Pancreas (tissue), 10 donors: ENCODE results near the gene FCAR. TPM values are rescaled to one million over a fixed set of nuclear protein-coding genes. Genes with fewer than 3 reads are reported as not detected.
"Not testable (repeated sequence)": the region's sequence is repeated elsewhere in the genome, so short reads cannot be mapped to it uniquely, and the experiment has no call there.

ENCODE experiments used
- ATAC-seq, 4 donors: fragments of 200-7000 bp; cut with Tn5 transposase; one replicate each; pipeline versions ENCODE4 v1.8.0 to v1.9.1; 2020; ENCODE audit warnings: mild to moderate bottlenecking in 4 of 4, moderate library complexity in 4 of 4
- DNase-seq, 6 donors: peaks; one replicate each; pipeline ENCODE4 v3.0.0-alpha.2; 2020
- FAIRE-seq: peaks from 2 replicates; lab custom pipeline; 2012; peaks lifted over from hg19 to GRCh38; lab: Jason Lieb, UNC
- H3K27ac ChIP-seq, 4 donors: fragments of 200-600 bp; sonication (generic); 1 replicate in 3 of 4; 2 replicates in 1 of 4; pipeline versions ENCODE4 v1.5.0 to v1.8.0; 2020
- H3K27me3 ChIP-seq, 4 donors: fragments of 200-600 bp; one replicate each; pipeline ENCODE4 v1.8.0; 2021
- H3K36me3 ChIP-seq, 3 donors: fragments of 200-600 bp; sonication (generic) in 1 of 3; one replicate each; pipeline versions ENCODE4 v1.5.0 to v1.8.0; 2020 to 2021
- H3K4me1 ChIP-seq, 3 donors: fragments of 200-600 bp; one replicate each; pipeline ENCODE4 v1.8.0; 2021
- H3K4me3 ChIP-seq, 4 donors: fragments of 200-600 bp; sonication (generic) in 2 of 4; one replicate each; pipeline versions ENCODE4 v1.5.0 to v1.8.0; 2020 to 2021
- H3K9me3 ChIP-seq, 4 donors: fragments of 200-600 bp; one replicate each; pipeline ENCODE4 v1.8.0; 2021
- WGBS, 2 donors: extraction: QIAGEN DNeasy Blood & Tissue Kit; methylation state at CpG; one replicate each; pipeline ENCODE4 v1.1.7; 2013; 5-methylcytosine and 5-hydroxymethylcytosine counted together
- intact Hi-C, 3 donors: fragments of 100-400 bp; cut with DNase I; formaldehyde crosslinking; loops; one replicate each; pipeline versions ENCODE4 v1.11.1 to v1.14.2; 2022
- polyA plus RNA-seq, 2 donors: library from polyadenylated mRNA; stranded (reverse); fragments of 200-250 nt; gene quantifications; one replicate each; pipeline ENCODE4 v1.2.3, GENCODE V29; 2013
- total RNA-seq, 6 donors: library from RNA; stranded (reverse); fragmentation: NEBNext Ultra II Directional in 4 of 6; extraction: Animal tissue kit (Norgen Biotek cat#: 25700) in 4 of 6; gene quantifications; one replicate each; pipeline versions ENCODE4 v1.2.1 to v1.2.4, GENCODE V29; 2021 to 2023
- TF ChIP-seq, protein P1 (sequence below), 4 donors: fragments of 200-600 bp; sonication (generic) in 3 of 4; IDR thresholded peaks; one replicate each; pipeline versions ENCODE4 v1.5.0 to v1.8.0; 2021; ENCODE audit warnings: antibody characterized with exemption in 4 of 4
- donor health status: healthy with polysubstance abuse.
- donor health status: DM: no; HTN: no; CAD: no; lungs with moderate emphysema.
- donor health status: DM: no; HTN: no; CAD: no.
- donor health status: control.
- donor health status: control.
- donor health status: Bipolar disorder and iron deficiency.
- donor health status: DM: yes; HTN: yes; CAD: no.
- donor health status: DM: no; HTN: no; CAD: no.
- donor health status: DM: no; HTN: no; CAD: no.
- donor health status: DM: yes; HTN: yes; CAD: no.

FCAR gene
- total and polyA plus RNA-seq, 8 donors = 0.07 to 0.64 (median 0.29) TPM; not detected in 5

GRCh38 chr19:54923276-54923675 is 49.2 kb downstream of the FCAR start:
- intact Hi-C loops = no loop called here
- Histone ChIP-seq H3K27me3 (no peaks in the 10 kb centered on the region), H3K9me3 (no peaks in the 10 kb centered on the region), H3K4me3 (no peak overlapping the region), H3K36me3 (no peaks in the 10 kb centered on the region), H3K27ac (no peak overlapping the region), H3K4me1 (no peaks in the 10 kb centered on the region)
- 46 to 68% methylated on average over 9 of the region's 9 CpGs for WGBS, 2 donors
- no peak for DNase-seq
- TF ChIP-seq, protein P1, sequence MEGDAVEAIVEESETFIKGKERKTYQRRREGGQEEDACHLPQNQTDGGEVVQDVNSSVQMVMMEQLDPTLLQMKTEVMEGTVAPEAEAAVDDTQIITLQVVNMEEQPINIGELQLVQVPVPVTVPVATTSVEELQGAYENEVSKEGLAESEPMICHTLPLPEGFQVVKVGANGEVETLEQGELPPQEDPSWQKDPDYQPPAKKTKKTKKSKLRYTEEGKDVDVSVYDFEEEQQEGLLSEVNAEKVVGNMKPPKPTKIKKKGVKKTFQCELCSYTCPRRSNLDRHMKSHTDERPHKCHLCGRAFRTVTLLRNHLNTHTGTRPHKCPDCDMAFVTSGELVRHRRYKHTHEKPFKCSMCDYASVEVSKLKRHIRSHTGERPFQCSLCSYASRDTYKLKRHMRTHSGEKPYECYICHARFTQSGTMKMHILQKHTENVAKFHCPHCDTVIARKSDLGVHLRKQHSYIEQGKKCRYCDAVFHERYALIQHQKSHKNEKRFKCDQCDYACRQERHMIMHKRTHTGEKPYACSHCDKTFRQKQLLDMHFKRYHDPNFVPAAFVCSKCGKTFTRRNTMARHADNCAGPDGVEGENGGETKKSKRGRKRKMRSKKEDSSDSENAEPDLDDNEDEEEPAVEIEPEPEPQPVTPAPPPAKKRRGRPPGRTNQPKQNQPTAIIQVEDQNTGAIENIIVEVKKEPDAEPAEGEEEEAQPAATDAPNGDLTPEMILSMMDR (IDR thresholded peaks at IDR 0.05) = no peak
- FAIRE-seq = no peak
- ATAC-seq = no peak

DNA sequence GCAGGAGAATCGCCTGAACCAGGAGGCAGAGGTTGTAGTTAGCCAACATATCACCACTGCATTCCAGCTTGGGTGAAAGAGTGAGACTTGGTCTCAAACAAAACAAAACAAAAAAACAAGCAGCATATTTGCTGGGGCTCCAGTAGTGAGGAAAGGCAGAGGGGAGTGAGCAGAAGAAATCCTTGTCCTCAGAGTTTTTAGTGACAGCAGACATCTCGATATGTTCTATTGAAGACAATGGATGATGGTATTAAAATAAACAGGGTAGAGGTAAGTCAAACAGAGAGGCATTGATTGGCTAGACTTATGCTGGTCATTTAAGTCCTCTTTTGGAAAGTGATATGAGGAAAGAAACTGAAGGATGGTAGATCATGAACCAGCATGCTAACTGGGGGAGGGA is 54.3 kb downstream of the FCAR start:
- FAIRE-seq (no peak), ATAC-seq (no peak), DNase-seq (no peak)
- TF ChIP-seq, protein P1 (IDR thresholded peaks at IDR 0.05) = no peak
- 73 to 80% methylated on average over 2 of the region's 2 CpGs for WGBS, 2 donors
- intact Hi-C loops = no loop called here
- no peaks in the 10 kb centered on the region for H3K9me3 ChIP-seq
- no peak overlapping the region for H3K4me3 ChIP-seq
- H3K36me3 ChIP-seq = no peaks in the 10 kb centered on the region
- no peaks in the 10 kb centered on the region for H3K4me1 ChIP-seq
- no peaks in the 10 kb centered on the region for H3K27me3 ChIP-seq
- H3K27ac ChIP-seq = no peak overlapping the region

DNA sequence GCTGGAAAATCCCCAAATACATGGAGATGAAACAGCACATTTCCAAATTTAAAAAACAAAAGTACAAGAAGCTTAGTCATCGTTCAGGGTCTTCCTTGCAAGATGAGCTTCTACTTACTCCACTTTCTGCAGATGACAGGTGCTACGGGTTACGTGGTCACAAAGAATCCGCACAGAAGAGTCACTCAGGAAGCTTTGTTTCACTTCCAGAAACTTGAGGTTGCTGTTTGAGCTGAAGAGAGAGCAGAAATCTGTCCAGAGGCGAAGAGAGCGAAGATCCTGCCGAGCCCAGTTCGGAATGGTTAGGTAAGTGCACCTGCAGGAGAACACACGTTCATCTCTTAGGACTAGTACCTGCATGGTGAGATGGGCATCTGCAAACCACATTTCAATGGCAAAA is 63.9 kb downstream of the FCAR start:
- H3K9me3 ChIP-seq = no peaks in the 10 kb centered on the region
- ATAC-seq (no peak), FAIRE-seq (no peak), DNase-seq (no peak)
- TF ChIP-seq, protein P1 (IDR thresholded peaks at IDR 0.05) = no peak
- H3K4me1 ChIP-seq = no peaks in the 10 kb centered on the region
- H3K27ac ChIP-seq = no peak overlapping the region
- no peak overlapping the region for H3K4me3 ChIP-seq
- no peaks in the 10 kb centered on the region for H3K27me3 ChIP-seq
- 51 to 69% methylated on average over 9 of the region's 9 CpGs for WGBS, 2 donors
- intact Hi-C loops = no loop called here
- H3K36me3 ChIP-seq = no peaks in the 10 kb centered on the region

GRCh38 chr19:54938906-54939305 is 64.9 kb downstream of the FCAR start:
- FAIRE-seq = no peak
- ATAC-seq = no peak
- Histone ChIP-seq H3K36me3 (no peaks in the 10 kb centered on the region), H3K4me3 (no peak overlapping the region), H3K4me1 (no peaks in the 10 kb centered on the region), H3K27ac (no peak overlapping the region), H3K9me3 (no peaks in the 10 kb centered on the region), H3K27me3 (no peaks in the 10 kb centered on the region)
- TF ChIP-seq, protein P1 (IDR thresholded peaks at IDR 0.05) = no peak
- 52 to 56% methylated on average over 11 of the region's 11 CpGs for WGBS, 2 donors
- no peak for DNase-seq
- intact Hi-C loops = no loop called here

GRCh38 chr19:54939538-54939937 is 65.5 kb downstream of the FCAR start:
- 56 to 78% methylated on average over 9 to 15 of the region's 28 CpGs for WGBS, 2 donors
- H3K4me3 ChIP-seq, FAIRE-seq, H3K27me3 ChIP-seq, H3K9me3 ChIP-seq, H3K27ac ChIP-seq, H3K4me1 ChIP-seq, H3K36me3 ChIP-seq, DNase-seq, intact Hi-C loops, ATAC-seq: not testable (repeated sequence)

Other genes with a start within 250 kb of the FCAR start
- 1 to 10 TPM in 3 of 6 donors, under 1 TPM in 3; 0.51 to 8.8 (median 1.3) TPM for gene LILRB1, start 243.8 kb upstream of the FCAR start, total RNA-seq
- under 1 TPM; 0.56 to 0.57 TPM for gene LILRB1, start 243.8 kb upstream of the FCAR start, polyA plus RNA-seq
- 10 to 100 TPM in 1 of 6 donors, 1 to 10 TPM in 2, under 1 TPM in 3; 0.28 to 11.1 (median 1.1) TPM for gene LILRB4, start 211.2 kb upstream of the FCAR start, total RNA-seq
- gene LILRB4, start 211.2 kb upstream of the FCAR start, polyA plus RNA-seq = 1 to 10 TPM in 1 of 2 donors, under 1 TPM in 1; 0.80 to 1.2 TPM
- gene KIR3DL3, start 149.8 kb upstream of the FCAR start, total RNA-seq = not detected
- not detected for gene KIR3DL3, start 149.8 kb upstream of the FCAR start, polyA plus RNA-seq
- gene KIR2DL3, start 135.7 kb upstream of the FCAR start, total RNA-seq = not detected
- gene KIR2DL3, start 135.7 kb upstream of the FCAR start, polyA plus RNA-seq = not detected
- not detected for gene KIR2DL1, start 104.4 kb upstream of the FCAR start, total RNA-seq
- gene KIR2DL1, start 104.4 kb upstream of the FCAR start, polyA plus RNA-seq = not detected
- gene KIR2DL4, start 70.6 kb upstream of the FCAR start, total RNA-seq = under 1 TPM in 1 of 6 donors, not detected in 5; 0.12 TPM
- not detected for gene KIR2DL4, start 70.6 kb upstream of the FCAR start, polyA plus RNA-seq
- not detected for gene KIR3DL1, start 57.8 kb upstream of the FCAR start, total RNA-seq
- not detected for gene KIR3DL1, start 57.8 kb upstream of the FCAR start, polyA plus RNA-seq
- not detected for gene KIR2DS4, start 41.6 kb upstream of the FCAR start, total RNA-seq
- gene KIR2DS4, start 41.6 kb upstream of the FCAR start, polyA plus RNA-seq = not detected
- not detected for gene KIR3DL2, start 23.8 kb upstream of the FCAR start, total RNA-seq
- not detected for gene KIR3DL2, start 23.8 kb upstream of the FCAR start, polyA plus RNA-seq
- gene NCR1, start 31.9 kb downstream of the FCAR start, total RNA-seq = under 1 TPM in 1 of 6 donors, not detected in 5; 0.31 TPM
- gene NCR1, start 31.9 kb downstream of the FCAR start, polyA plus RNA-seq = not detected
- gene NLRP7, start 73.3 kb downstream of the FCAR start, total RNA-seq = under 1 TPM in 1 of 6 donors, not detected in 5; 0.06 TPM
- not detected for gene NLRP7, start 73.3 kb downstream of the FCAR start, polyA plus RNA-seq
- 1 to 10 TPM; 1.6 to 7.3 (median 4.4) TPM for gene NLRP2, start 92.1 kb downstream of the FCAR start, total RNA-seq
- 10 to 100 TPM in 1 of 2 donors, under 1 TPM in 1; 0.34 to 17.5 TPM for gene NLRP2, start 92.1 kb downstream of the FCAR start, polyA plus RNA-seq
- gene GP6, start 164.0 kb downstream of the FCAR start, total RNA-seq = under 1 TPM in 5 of 6 donors, not detected in 1; 0.09 to 0.25 (median 0.24) TPM
- under 1 TPM in 1 of 2 donors, not detected in 1; 0.31 TPM for gene GP6, start 164.0 kb downstream of the FCAR start, polyA plus RNA-seq
- 10 to 100 TPM; 10.9 to 27.1 (median 14.2) TPM for gene RDH13, start 188.9 kb downstream of the FCAR start, total RNA-seq
- 10 to 100 TPM; 22.0 to 26.6 TPM for gene RDH13, start 188.9 kb downstream of the FCAR start, polyA plus RNA-seq
- gene EPS8L1, start 201.6 kb downstream of the FCAR start, total RNA-seq = 10 to 100 TPM; 10.2 to 32.0 (median 16.0) TPM
- gene EPS8L1, start 201.6 kb downstream of the FCAR start, polyA plus RNA-seq = 100 to 1,000 TPM; 152 to 279 TPM
- gene PPP1R12C, start 243.4 kb downstream of the FCAR start, total RNA-seq = 10 to 100 TPM; 37.1 to 61.5 (median 50.9) TPM
- gene PPP1R12C, start 243.4 kb downstream of the FCAR start, polyA plus RNA-seq = 100 to 1,000 TPM; 174 to 266 TPM